HepG2 (cell line): ENCODE results near the gene RASSF7. TPM values are rescaled to one million over a fixed set of nuclear protein-coding genes. Genes with fewer than 3 reads are reported as not detected.

Experiments used
- ATAC-seq: fragments of 200-7000 bp; cut with Tn5 transposase; 3 replicates; pipeline ENCODE4 v1.9.1; 2020; ENCODE audit warnings: mild to moderate bottlenecking, moderate library complexity
- BruUV-seq: library from RNA; stranded (reverse); fragments of 400-500 nt; replicated peaks from 2 replicates; lab custom pipeline; 2021; lab: Mats Ljungman, UMichigan
- CTCF ChIA-PET: fragments of 300-600 bp; formaldehyde crosslinking; extraction: SDS; loops from one replicate; lab custom pipeline; 2021; ENCODE audit warnings: low total read pairs, inconsistent platforms, low intra/inter-chr PET ratio; lab: Yijun Ruan, JAX
- POLR2A ChIA-PET: fragments of 350-600 bp; sonication (Branson Sonifier 250); formaldehyde crosslinking; loops from one replicate; lab custom pipeline; 2020; ENCODE audit warnings: antibody characterized with exemption, inconsistent platforms; lab: Yijun Ruan, JAX
- DNase-seq: peaks from one replicate; pipeline ENCODE4 v3.0.0-alpha.2; 2015; ENCODE audit warnings: low spot score
- FAIRE-seq: peaks from 3 replicates; lab custom pipeline; 2011; peaks lifted over from hg19 to GRCh38; lab: Jason Lieb, UNC
- H2AFZ ChIP-seq: one replicate; pipeline ENCODE4 v1.6.1; 2011; ENCODE audit warnings: low read length, inconsistent platforms
- H3K27ac ChIP-seq: fragments of 300-600 bp; 3 replicates; pipeline ENCODE4 v1.8.0; 2011; ENCODE audit warnings: mixed run types, mild to moderate bottlenecking, mixed read lengths, low read length, inconsistent platforms; ENCODE audit not compliant: insufficient read depth; ENCODE audit errors: extremely low read length
- H3K27me3 ChIP-seq, 2 experiments: fragments of 200-600 bp in 1 of 2; 2 replicates in 1 of 2; 3 replicates in 1 of 2; pipeline versions ENCODE4 v1.6.0 to v1.8.0; 2011; ENCODE audit warnings: low read length in 2 of 2, mild to moderate bottlenecking in 2 of 2, moderate library complexity in 2 of 2, inconsistent platforms in 1 of 2; ENCODE audit not compliant: insufficient read depth in 2 of 2, control insufficient read depth in 1 of 2
- H3K36me3 ChIP-seq, 2 experiments: fragments of 200-600 bp in 1 of 2; replicated peaks in 1 of 2; 2 replicates in 1 of 2; 3 replicates in 1 of 2; pipeline versions ENCODE4 v1.5.1 to v1.8.0; 2011; ENCODE audit warnings: low read length in 2 of 2, inconsistent platforms in 1 of 2; ENCODE audit not compliant: insufficient read depth in 2 of 2, control insufficient read depth in 1 of 2
- H3K4me1 ChIP-seq: 2 replicates; pipeline ENCODE4 v1.5.1; 2012; ENCODE audit warnings: low read length, inconsistent platforms; ENCODE audit not compliant: insufficient read depth
- H3K4me2 ChIP-seq: 2 replicates; pipeline ENCODE4 v1.6.0; 2011; ENCODE audit warnings: low read depth, low read length, inconsistent platforms
- H3K4me3 ChIP-seq, 3 experiments: fragments of 200-600 bp in 1 of 3; sonication (generic), shearing (Covaris generic) in 1 of 3; replicated peaks in 1 of 3; 2 replicates each; pipeline ENCODE4 v1.5.1; 2011 to 2016; ENCODE audit warnings: low read length in 3 of 3, inconsistent platforms in 2 of 3, low read depth in 2 of 3, mild to moderate bottlenecking in 2 of 3, control low read depth in 1 of 3, mixed read lengths in 1 of 3; ENCODE audit not compliant: insufficient read depth in 1 of 3
- H3K79me2 ChIP-seq: one replicate; pipeline ENCODE4 v1.6.1; 2011; ENCODE audit warnings: low read length, inconsistent platforms; ENCODE audit not compliant: insufficient read depth
- H3K9ac ChIP-seq: 2 replicates; pipeline ENCODE4 v1.6.0; 2011; ENCODE audit warnings: mild to moderate bottlenecking, low read depth, low read length, inconsistent platforms; ENCODE audit not compliant: insufficient read depth
- H3K9me3 ChIP-seq: 2 replicates; pipeline ENCODE4 v1.5.1; 2012; ENCODE audit warnings: mild to moderate bottlenecking, low read length
- H4K20me1 ChIP-seq: 2 replicates; pipeline ENCODE4 v1.6.0; 2011; ENCODE audit warnings: inconsistent platforms, mild to moderate bottlenecking, low read length, moderate library complexity; ENCODE audit not compliant: insufficient read depth
- AGO2 ChIP-seq: fragments of 200-400 bp; formaldehyde crosslinking; optimal IDR thresholded peaks from 2 replicates; pipeline ENCODE3; 2017; ENCODE audit warnings: mild to moderate bottlenecking, low read depth, low read length, moderate library complexity
- FLYWCH1 ChIP-seq: sonication (generic); formaldehyde crosslinking; IDR thresholded peaks from 2 replicates; pipeline ENCODE4 v1.8.1; 2023; ENCODE audit warnings: mild to moderate bottlenecking, missing genetic modification reagents
- HDAC2 ChIP-seq: sonication (generic); formaldehyde crosslinking; IDR thresholded peaks from 2 replicates; pipeline ENCODE4 v1.4.0; 2020; ENCODE audit warnings: missing genetic modification reagents
- HNRNPL ChIP-seq: fragments of 200-400 bp; formaldehyde crosslinking; IDR thresholded peaks from 2 replicates; pipeline ENCODE4 v1.6.1; 2017; ENCODE audit warnings: mild to moderate bottlenecking, low read depth, low read length
- RBFOX2 ChIP-seq: fragments of 200-400 bp; formaldehyde crosslinking; IDR thresholded peaks from 2 replicates; pipeline ENCODE4 v1.6.1; 2017; ENCODE audit warnings: low read depth, mild to moderate bottlenecking, low read length
- RELA ChIP-seq: sonication (generic); formaldehyde crosslinking; IDR thresholded peaks from 2 replicates; pipeline ENCODE4 v1.4.0; 2020; ENCODE audit warnings: missing genetic modification reagents
- SNAI1 ChIP-seq: sonication (generic); formaldehyde crosslinking; IDR thresholded peaks from 2 replicates; pipeline ENCODE4 v1.5.0; 2020; ENCODE audit warnings: mild to moderate bottlenecking, missing genetic modification reagents, borderline replicate concordance
- TCF7L2 ChIP-seq: IDR thresholded peaks from 2 replicates; pipeline ENCODE4 v1.6.1; 2011; ENCODE audit warnings: mild to moderate bottlenecking, low read depth, low read length, moderate library complexity
- XBP1 ChIP-seq: sonication (generic); formaldehyde crosslinking; IDR thresholded peaks from 2 replicates; pipeline ENCODE4 v1.5.0; 2020; ENCODE audit warnings: missing genetic modification reagents
- ZNF556 ChIP-seq: sonication (generic); formaldehyde crosslinking; IDR thresholded peaks from 2 replicates; pipeline ENCODE4 v1.4.0; 2020; ENCODE audit warnings: mild to moderate bottlenecking, missing genetic modification reagents, borderline replicate concordance
- WGBS: methylation state at CpG from one replicate; pipeline ENCODE4 v1.1.6; 2017; ENCODE audit warnings: low lambda C conversion rate; 5-methylcytosine and 5-hydroxymethylcytosine counted together
- in situ Hi-C: cut with HindIII; loops from 2 replicates; pipeline ENCODE4 v1.10.0; 2017; ENCODE audit warnings: low pct_unique_long_range_greater_than_20kb; ENCODE audit not compliant: extremely low pct_ligation_motif_present
- intact Hi-C: fragments of 100-400 bp; cut with micrococcal nuclease; formaldehyde crosslinking; loops from one replicate; pipeline ENCODE4 v1.10.0; 2022; ENCODE audit not compliant: unreplicated experiment
- polyA plus RNA-seq, 8 experiments: library from polyadenylated mRNA; depleted of rRNA in 3 of 8; stranded (reverse) in 7 of 8; unstranded in 1 of 8; fragments of >200 nt; fragmentation: Illumina TruSeq in 4 of 8; extraction: Trizol in 4 of 8; gene quantifications; 2 replicates each; pipeline versions ENCODE4 v1.2.1 to v1.2.3, GENCODE V29; 2011 to 2016; ENCODE audit warnings: low read depth in 4 of 8, missing spikeins in 1 of 8, mixed read lengths in 1 of 8; ENCODE audit not compliant: insufficient read depth in 1 of 8
- total RNA-seq, 5 experiments: library from RNA; depleted of rRNA; stranded (reverse); fragments of >200 nt; fragmentation: Illumina TruSeq; extraction: Trizol; gene quantifications; 2 replicates each; pipeline ENCODE4 v1.2.3, GENCODE V29; 2016; ENCODE audit warnings: low read depth in 1 of 5
- TF ChIP-seq, protein P1 (sequence below): fragments of 450-650 bp; IDR thresholded peaks from 2 replicates; pipeline ENCODE4 v1.6.1; 2016

The RASSF7 gene
- total and polyA plus RNA-seq, 2 of the 13 experiments (the other 11 are each of a cell fraction or from before 2014, with no cell fraction given), result 20.2 to 28.6 TPM

DNA sequence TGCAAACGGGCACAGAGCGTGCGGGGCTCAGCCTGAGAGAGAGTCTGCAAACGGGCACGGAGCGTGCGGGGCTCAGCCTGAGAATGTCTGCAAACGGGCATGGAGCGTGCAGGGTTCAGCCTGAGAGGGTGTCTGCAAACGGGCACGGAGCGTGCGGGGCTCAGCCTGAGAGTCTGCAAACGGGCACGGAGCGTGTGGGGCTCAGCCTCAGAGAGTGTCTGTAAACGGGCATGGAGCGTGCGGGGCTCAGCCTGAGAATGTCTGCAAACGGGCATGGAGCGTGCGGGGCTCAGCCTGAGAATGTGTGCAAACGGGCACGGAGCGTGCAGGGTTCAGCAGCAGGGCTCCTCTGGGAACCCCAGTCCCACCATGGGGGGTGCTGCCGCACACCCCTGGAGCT lies 29.0 kb downstream of the RASSF7 start:
- no peaks in the 10 kb centered on the region for H3K27me3 ChIP-seq
- POLR2A ChIA-PET, result no interaction called here
- TF ChIP-seq HDAC2 (CRISPR knock-in tag) (no peak), TCF7L2 (no peak), HNRNPL (peak; percentile 48; the same call in 1 of the 2 replicates), SNAI1 (CRISPR knock-in tag) (no peak), RELA (CRISPR knock-in tag) (no peak), FLYWCH1 (no peak), RBFOX2 (peak; percentile 49; the same call in 1 of the 2 replicates), ZNF556 (CRISPR knock-in tag) (no peak), AGO2 (peak; percentile 93), XBP1 (CRISPR knock-in tag) (no peak)
- TF ChIP-seq, protein P1, sequence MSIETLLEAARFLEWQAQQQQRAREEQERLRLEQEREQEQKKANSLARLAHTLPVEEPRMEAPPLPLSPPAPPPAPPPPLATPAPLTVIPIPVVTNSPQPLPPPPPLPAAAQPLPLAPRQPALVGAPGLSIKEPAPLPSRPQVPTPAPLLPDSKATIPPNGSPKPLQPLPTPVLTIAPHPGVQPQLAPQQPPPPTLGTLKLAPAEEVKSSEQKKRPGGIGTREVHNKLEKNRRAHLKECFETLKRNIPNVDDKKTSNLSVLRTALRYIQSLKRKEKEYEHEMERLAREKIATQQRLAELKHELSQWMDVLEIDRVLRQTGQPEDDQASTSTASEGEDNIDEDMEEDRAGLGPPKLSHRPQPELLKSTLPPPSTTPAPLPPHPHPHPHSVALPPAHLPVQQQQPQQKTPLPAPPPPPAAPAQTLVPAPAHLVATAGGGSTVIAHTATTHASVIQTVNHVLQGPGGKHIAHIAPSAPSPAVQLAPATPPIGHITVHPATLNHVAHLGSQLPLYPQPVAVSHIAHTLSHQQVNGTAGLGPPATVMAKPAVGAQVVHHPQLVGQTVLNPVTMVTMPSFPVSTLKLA, result no peak
- H3K27ac ChIP-seq, result no peak overlapping the region
- intact Hi-C loops, result no loop called here
- ATAC-seq (no peak), DNase-seq (no peak), FAIRE-seq (no peak)
- H3K9ac ChIP-seq, result no peak overlapping the region
- no peak overlapping the region for H3K4me2 ChIP-seq
- CTCF ChIA-PET, result no interaction called here
- in situ Hi-C loops, result no loop called here
- H3K36me3 ChIP-seq, result peaks cover 37 to 72% of the 10 kb centered on the region in 2 experiments
- no TSS peak for BruUV-seq
- H3K79me2 ChIP-seq, result peaks cover 29% of the 10 kb centered on the region
- no peaks in the 10 kb centered on the region for H3K9me3 ChIP-seq
- no peak overlapping the region for H2AFZ ChIP-seq
- H4K20me1 ChIP-seq, result peaks cover 27% of the 10 kb centered on the region
- no peak overlapping the region for H3K4me3 ChIP-seq
- H3K4me1 ChIP-seq, result peaks cover 53% of the 10 kb centered on the region
- WGBS, result 96% methylated on average over 26 of the region's 26 CpGs
